Neural cell (in vitro differentiated cells): Measurements from ENCODE around the gene NCAPH2. TPM values are rescaled to one million over a fixed set of nuclear protein-coding genes. Genes with fewer than 3 reads are reported as not detected.

Experiments used
- H2AFZ ChIP-seq: fragments of 200-600, 300-800 bp; sonication (generic), shearing (Covaris generic); 2 replicates; pipeline ENCODE4 v1.6.0; 2014; ENCODE audit warnings: low read depth, mild to moderate bottlenecking, antibody characterized with exemption, low read length, moderate library complexity
- H3F3A ChIP-seq: fragments of 200-600 bp; shearing (Covaris generic); 2 replicates; pipeline ENCODE4 v1.6.1; 2016; ENCODE audit warnings: mild to moderate bottlenecking, moderate library complexity, mixed read lengths, antibody characterized with exemption, low read length; ENCODE audit not compliant: insufficient read depth, poor library complexity, severe bottlenecking
- H3K27ac ChIP-seq: fragments of 200-600, 300-800 bp; sonication (generic), shearing (Covaris generic); 2 replicates; pipeline ENCODE4 v1.5.1; 2014; ENCODE audit warnings: mild to moderate bottlenecking, low read length, moderate library complexity
- H3K27me3 ChIP-seq: fragments of 300-800, 200-600 bp; sonication (generic), shearing (Covaris generic); 2 replicates; pipeline ENCODE4 v1.6.0; 2014; ENCODE audit warnings: mild to moderate bottlenecking, low read depth, low read length, moderate library complexity; ENCODE audit not compliant: insufficient read depth
- H3K36me3 ChIP-seq: fragments of 300-800, 200-600 bp; sonication (generic), shearing (Covaris generic); 2 replicates; pipeline ENCODE4 v1.5.1; 2014; ENCODE audit warnings: mild to moderate bottlenecking, antibody characterized with exemption, low read length, moderate library complexity; ENCODE audit not compliant: insufficient read depth
- H3K4me2 ChIP-seq: fragments of 300-800, 200-600 bp; sonication (generic), shearing (Covaris generic); 2 replicates; pipeline ENCODE4 v1.6.0; 2014; ENCODE audit warnings: mild to moderate bottlenecking, low read length
- H3K4me3 ChIP-seq: fragments of 300-800, 200-600 bp; sonication (generic), shearing (Covaris generic); 2 replicates; pipeline ENCODE4 v1.5.1; 2014; ENCODE audit warnings: mild to moderate bottlenecking, low read length, moderate library complexity
- H3K79me2 ChIP-seq: fragments of 200-600 bp; shearing (Covaris generic); replicated peaks from 2 replicates; pipeline ENCODE4 v1.6.0; 2014; ENCODE audit warnings: mild to moderate bottlenecking, low read length, moderate library complexity; ENCODE audit not compliant: insufficient read depth
- H3K9ac ChIP-seq: fragments of 300-800, 200-600 bp; sonication (generic), shearing (Covaris generic); 2 replicates; pipeline ENCODE4 v1.6.1; 2016; ENCODE audit warnings: mild to moderate bottlenecking, low read length, mixed read lengths
- H3K9me2 ChIP-seq: fragments of 200-600 bp; shearing (Covaris generic); 2 replicates; pipeline ENCODE4 v1.6.1; 2016; ENCODE audit warnings: mild to moderate bottlenecking, low read length, mixed read lengths; ENCODE audit not compliant: insufficient read depth
- H3K9me3 ChIP-seq: fragments of 200-600, 300-800 bp; sonication (generic), shearing (Covaris generic); 2 replicates; pipeline ENCODE4 v1.6.1; 2016; ENCODE audit warnings: mild to moderate bottlenecking, mixed run types, low read length, moderate library complexity, mixed read lengths
- H4K20me1 ChIP-seq: fragments of 200-600 bp; shearing (Covaris generic); 2 replicates; pipeline ENCODE4 v1.6.1; 2016; ENCODE audit warnings: mild to moderate bottlenecking, mixed run types; ENCODE audit not compliant: insufficient read depth
- CTCF ChIP-seq: fragments of 450-650 bp; IDR thresholded peaks from 2 replicates; pipeline ENCODE4 v1.5.1; 2014; ENCODE audit warnings: antibody characterized with exemption, mild to moderate bottlenecking, moderate library complexity; ENCODE audit not compliant: poor library complexity, severe bottlenecking
- EZH2 ChIP-seq: fragments of 200-600, 300-800 bp; shearing (Covaris generic), sonication (generic); IDR thresholded peaks from 2 replicates; pipeline ENCODE4 v1.6.1; 2014; ENCODE audit warnings: antibody characterized with exemption, low read length, borderline replicate concordance, mild to moderate bottlenecking; ENCODE audit not compliant: insufficient read depth, poor library complexity, severe bottlenecking
- MXI1 ChIP-seq: fragments of 450-650 bp; conservative IDR thresholded peaks from 2 replicates; pipeline ENCODE4 v1.6.1; 2014; ENCODE audit warnings: antibody characterized with exemption, mild to moderate bottlenecking; ENCODE audit not compliant: poor library complexity, severe bottlenecking
- RAD21 ChIP-seq: fragments of 450-650 bp; conservative IDR thresholded peaks from 2 replicates; pipeline ENCODE4 v1.6.1; 2014; ENCODE audit warnings: antibody characterized with exemption, mild to moderate bottlenecking, moderate library complexity
- REST ChIP-seq: IDR thresholded peaks from 2 replicates; pipeline ENCODE4 v1.6.1; 2012; ENCODE audit warnings: borderline replicate concordance
- SMC3 ChIP-seq: fragments of 450-650 bp; conservative IDR thresholded peaks from 2 replicates; pipeline ENCODE4 v1.6.1; 2014; ENCODE audit warnings: antibody characterized with exemption, mild to moderate bottlenecking, moderate library complexity; ENCODE audit not compliant: poor library complexity
- polyA plus RNA-seq: library from polyadenylated mRNA; depleted of rRNA; stranded (reverse); fragments of >200 nt; gene quantifications from 2 replicates; pipeline ENCODE4 v1.2.3, GENCODE V29; 2014

The NCAPH2 gene
- polyA plus RNA-seq, 1 donor from 2014 or later: 81.1 TPM

DNA sequence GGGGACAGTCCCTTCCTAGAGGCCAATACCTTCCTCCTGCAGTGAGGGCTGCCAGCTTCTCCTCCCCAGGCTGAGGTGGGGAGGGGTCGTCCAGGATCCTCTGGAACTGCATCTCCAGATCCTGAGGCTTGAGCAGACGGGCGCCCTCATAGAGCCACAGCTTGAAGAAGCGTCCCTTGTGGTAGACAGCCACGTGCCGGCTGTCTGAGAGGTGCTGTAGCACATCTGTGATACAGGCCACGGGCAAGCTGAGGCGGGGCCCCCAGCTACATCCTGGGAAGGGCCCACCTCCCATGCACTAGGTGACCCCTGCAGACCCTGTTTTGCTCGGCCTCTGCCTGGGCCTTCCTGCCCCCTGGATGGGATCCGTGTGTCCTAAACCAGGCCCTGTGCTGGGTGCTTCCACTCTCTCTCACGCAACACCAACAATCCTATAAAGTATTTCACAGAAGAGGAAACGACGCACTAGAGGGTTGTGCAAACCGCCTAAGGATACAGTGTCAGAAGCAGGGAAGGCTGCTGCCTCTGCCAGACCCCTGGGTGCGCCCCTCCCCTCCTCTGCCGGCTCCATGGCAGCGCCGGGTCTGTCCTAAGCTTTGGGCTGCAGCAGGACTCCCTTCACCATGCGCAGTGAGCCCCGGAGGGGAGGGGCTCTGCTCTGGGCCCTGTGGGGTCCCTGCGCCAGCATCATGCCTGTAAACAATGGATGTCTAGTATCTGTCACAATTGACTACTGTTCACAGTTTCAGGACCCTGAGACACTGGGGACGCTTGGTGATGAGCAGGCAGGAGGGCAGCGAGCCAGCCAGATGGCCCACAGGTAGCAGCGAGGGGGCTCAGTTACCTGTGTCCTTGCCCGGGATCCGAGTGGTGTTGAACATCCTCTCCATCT lies 65.7 kb downstream of the NCAPH2 start:
- no peak overlapping the region for H3K27ac ChIP-seq
- no peaks in the 10 kb centered on the region for H3K36me3 ChIP-seq
- H2AFZ ChIP-seq: no peak overlapping the region

DNA sequence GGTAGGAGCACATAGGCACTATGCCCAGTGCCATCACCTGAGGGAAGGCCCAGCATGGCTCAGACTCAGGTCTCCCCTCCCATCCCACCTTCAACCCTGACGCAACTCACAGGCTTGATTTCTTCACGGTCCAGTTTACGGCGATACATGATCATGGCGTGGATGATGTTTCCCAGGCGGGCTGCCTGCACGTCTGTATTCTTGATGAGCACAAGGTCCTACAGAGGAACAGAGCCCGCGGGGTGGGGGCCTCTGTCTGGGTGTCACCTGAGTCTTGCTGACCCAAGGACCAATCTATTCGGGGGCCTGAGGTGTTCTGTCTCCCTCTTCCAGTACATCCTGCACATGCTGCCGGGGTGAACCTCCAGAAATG lies 66.3 kb downstream of the NCAPH2 start:
- no peak overlapping the region for H2AFZ ChIP-seq
- TF ChIP-seq RAD21: no peak
- TF ChIP-seq REST: no peak
- no peak for TF ChIP-seq MXI1
- no peak overlapping the region for H3K27ac ChIP-seq
- no peaks in the 10 kb centered on the region for H3K9me2 ChIP-seq
- H3K27me3 ChIP-seq: no peaks in the 10 kb centered on the region
- H3K9me3 ChIP-seq: no peaks in the 10 kb centered on the region
- no peaks in the 10 kb centered on the region for H4K20me1 ChIP-seq
- no peaks in the 10 kb centered on the region for H3F3A ChIP-seq
- H3K36me3 ChIP-seq: no peaks in the 10 kb centered on the region
- H3K4me2 ChIP-seq: no peak overlapping the region
- no peak overlapping the region for H3K4me3 ChIP-seq
- no peak overlapping the region for H3K9ac ChIP-seq
- no peaks in the 10 kb centered on the region for H3K79me2 ChIP-seq

More for the DNA sequence above, 65.7 kb downstream of the NCAPH2 start:
- TF ChIP-seq SMC3: no peak
- TF ChIP-seq REST: no peak
- no peak for TF ChIP-seq CTCF
- TF ChIP-seq EZH2: no peak
- TF ChIP-seq MXI1: no peak
- Histone ChIP-seq H3K9me3 (no peaks in the 10 kb centered on the region), H3K79me2 (no peaks in the 10 kb centered on the region), H3K9ac (no peak overlapping the region), H3K4me3 (no peak overlapping the region), H3K27me3 (no peaks in the 10 kb centered on the region), H3K9me2 (no peaks in the 10 kb centered on the region), H3F3A (no peaks in the 10 kb centered on the region), H3K4me2 (no peak overlapping the region), H4K20me1 (no peaks in the 10 kb centered on the region)

Other genes with a start within 250 kb of the NCAPH2 start
- gene MAPK12, start 246.5 kb upstream of the NCAPH2 start, polyA plus RNA-seq: 36.7 and 53.3 TPM in 2 replicates
- 36.3 and 55.0 TPM in 2 replicates for gene MAPK11, start 237.8 kb upstream of the NCAPH2 start, polyA plus RNA-seq
- gene PLXNB2, start 200.6 kb upstream of the NCAPH2 start, polyA plus RNA-seq: 38.6 and 57.4 TPM in 2 replicates
- gene DENND6B, start 181.2 kb upstream of the NCAPH2 start, polyA plus RNA-seq: 51.0 and 58.9 TPM in 2 replicates
- 84.6 and 85.4 TPM in 2 replicates for gene PPP6R2, start 164.9 kb upstream of the NCAPH2 start, polyA plus RNA-seq
- 58.9 and 90.1 TPM in 2 replicates for gene SBF1, start 33.2 kb upstream of the NCAPH2 start, polyA plus RNA-seq
- not detected in 2 replicates for gene ADM2, start 26.7 kb upstream of the NCAPH2 start, polyA plus RNA-seq
- not detected in 2 replicates for gene MIOX, start 21.4 kb upstream of the NCAPH2 start, polyA plus RNA-seq
- 76.5 and 85.2 TPM in 2 replicates for gene LMF2, start 522 bp upstream of the NCAPH2 start, polyA plus RNA-seq
- gene SCO2, start 17.4 kb downstream of the NCAPH2 start, polyA plus RNA-seq: 8.1 and 9.6 TPM in 2 replicates
- 0.54 and 0.87 TPM in 2 replicates for gene TYMP, start 21.8 kb downstream of the NCAPH2 start, polyA plus RNA-seq
- not detected in 2 replicates for gene KLHDC7B, start 37.7 kb downstream of the NCAPH2 start, polyA plus RNA-seq
- not detected in 2 replicates for gene SYCE3, start 54.7 kb downstream of the NCAPH2 start, polyA plus RNA-seq
- 72.4 and 75.1 TPM in 2 replicates for gene CPT1B, start 70.2 kb downstream of the NCAPH2 start, polyA plus RNA-seq
- 170 and 173 TPM in 2 replicates for gene CHKB, start 74.6 kb downstream of the NCAPH2 start, polyA plus RNA-seq
- gene MAPK8IP2, start 92.6 kb downstream of the NCAPH2 start, polyA plus RNA-seq: 48.0 and 54.5 TPM in 2 replicates
- 32.5 and 41.4 TPM in 2 replicates for gene ARSA, start 119.9 kb downstream of the NCAPH2 start, polyA plus RNA-seq
- gene SHANK3, start 164.6 kb downstream of the NCAPH2 start, polyA plus RNA-seq: 5.5 and 6.3 TPM in 2 replicates
- not detected in 2 replicates for gene ACR, start 230.0 kb downstream of the NCAPH2 start, polyA plus RNA-seq